HG03575 (cell line): ENCODE measurements around the gene NCBP1.
"Not testable (repeated sequence)": the region's sequence is repeated elsewhere in the genome, so short reads cannot be mapped to it uniquely, and the experiment has no call there.

Experiments
- ATAC-seq: cut with Tn5 transposase; IDR thresholded peaks from one replicate; pipeline ENCODE4 v1.9.1; 2021; ENCODE audit not compliant: unreplicated experiment, insufficient number of reproducible peaks, low FRiP score; ENCODE audit errors: extremely low read depth

Gene NCBP1

GRCh38 chr9:97665742-97666141 lies 32.1 kb downstream of the NCBP1 start:
- no peak for ATAC-seq

GRCh38 chr9:97666907-97667686 lies 33.5 kb downstream of the NCBP1 start:
- no peak for ATAC-seq

- ATAC-seq = no peak
Measured at GRCh38 chr9:97668485-97668884, 34.9 kb downstream of the NCBP1 start.

DNA sequence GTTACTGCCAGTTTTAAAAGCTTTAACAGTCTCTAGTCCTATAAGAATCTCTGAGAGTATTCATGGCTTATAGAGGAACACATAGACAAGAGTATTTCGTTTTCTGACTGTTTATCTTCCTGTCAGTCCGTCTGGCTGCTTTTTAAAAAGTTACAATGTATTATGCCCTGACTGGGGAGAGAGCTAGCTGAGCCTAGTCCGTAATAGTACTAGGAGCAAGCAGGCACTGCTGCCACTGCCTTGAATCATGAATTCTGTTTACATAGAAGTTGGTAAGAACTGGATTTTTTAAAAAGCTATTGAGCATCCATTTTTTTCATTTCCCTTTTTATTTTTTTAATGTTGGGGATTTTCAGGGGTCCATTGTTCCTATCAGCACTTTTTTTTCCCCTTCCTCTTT lies 37.0 kb downstream of the NCBP1 start:
- ATAC-seq = no peak

GRCh38 chr9:97672403-97672802 lies 38.8 kb downstream of the NCBP1 start:
- no peak for ATAC-seq

GRCh38 chr9:97673922-97674321 lies 40.3 kb downstream of the NCBP1 start:
- ATAC-seq = no peak

GRCh38 chr9:97675655-97676054 lies 42.0 kb downstream of the NCBP1 start:
- no peak for ATAC-seq

GRCh38 chr9:97682242-97682641 lies 48.6 kb downstream of the NCBP1 start:
- ATAC-seq = no peak

- no peak for ATAC-seq
Measured at GRCh38 chr9:97688654-97689053, 55.0 kb downstream of the NCBP1 start.

- no peak for ATAC-seq
Measured at GRCh38 chr9:97689401-97690180, 56.0 kb downstream of the NCBP1 start.

DNA sequence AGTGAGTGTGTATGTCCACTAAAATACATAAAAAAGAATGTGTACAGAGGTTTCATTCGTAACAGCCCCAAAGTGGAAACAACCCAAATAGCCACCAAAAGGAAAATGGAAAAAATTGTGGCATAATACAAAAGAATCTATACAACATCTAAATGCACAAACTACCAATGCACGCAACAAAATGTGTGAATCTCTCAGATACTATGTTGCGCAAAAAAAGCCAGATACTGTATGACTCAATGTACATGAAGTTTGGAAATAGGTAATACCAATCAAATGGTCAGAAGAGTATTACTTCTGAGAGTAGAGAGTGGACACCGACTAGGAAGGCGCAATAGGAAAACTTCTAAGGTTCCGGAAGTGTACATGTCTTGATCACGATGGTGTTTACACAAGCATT lies 61.1 kb downstream of the NCBP1 start:
- ATAC-seq = no peak

GRCh38 chr9:97695390-97695789 lies 61.8 kb downstream of the NCBP1 start:
- no peak for ATAC-seq

- no peak for ATAC-seq
Measured at GRCh38 chr9:97695995-97696802, 62.6 kb downstream of the NCBP1 start.

DNA sequence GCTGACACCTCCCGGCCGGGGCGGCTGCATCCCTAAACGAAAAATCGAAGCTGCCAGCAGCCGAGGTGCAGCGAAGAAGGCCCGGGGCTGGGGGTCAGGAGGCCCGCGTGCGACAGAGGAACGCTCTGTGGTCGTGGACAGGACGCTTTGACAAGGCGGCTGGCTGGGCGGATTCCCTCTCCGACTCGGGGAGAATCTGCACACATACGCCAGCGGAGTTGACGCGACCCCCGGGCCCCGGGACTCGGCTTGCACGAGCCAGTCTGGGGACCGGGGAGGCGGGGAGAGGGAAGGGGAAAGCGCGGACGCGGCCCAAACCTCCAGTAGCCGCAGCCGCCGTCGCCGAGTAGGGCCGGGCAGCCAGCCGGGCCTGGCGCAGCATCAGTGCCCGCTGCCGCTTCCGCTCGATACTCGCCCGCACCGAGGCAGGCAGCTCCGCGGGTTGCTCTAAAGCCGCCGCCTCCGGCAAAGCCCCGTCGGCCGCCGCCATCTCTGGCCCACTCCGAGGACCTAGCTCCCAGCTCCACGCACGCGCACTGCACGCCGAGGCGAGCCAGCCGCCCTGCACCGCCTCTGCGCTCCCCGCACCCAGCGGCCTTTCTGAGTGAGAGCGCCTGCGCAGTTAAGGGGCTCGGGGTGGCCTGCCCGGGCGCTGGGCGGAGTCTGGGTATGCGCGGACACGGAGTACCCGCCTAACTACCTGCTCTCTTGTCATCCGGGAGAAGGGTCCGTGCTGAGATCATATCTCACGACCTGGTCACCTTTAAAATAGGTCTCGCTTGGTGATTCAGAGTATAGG lies 63.4 kb downstream of the NCBP1 start, which contains the start of gene XPA:
TSS of gene XPA (minus strand) at position 538 of the 799 bp plus-strand sequence. CDS start at position 490, 48 bp downstream.
- ATAC-seq = peak; percentile 63

DNA sequence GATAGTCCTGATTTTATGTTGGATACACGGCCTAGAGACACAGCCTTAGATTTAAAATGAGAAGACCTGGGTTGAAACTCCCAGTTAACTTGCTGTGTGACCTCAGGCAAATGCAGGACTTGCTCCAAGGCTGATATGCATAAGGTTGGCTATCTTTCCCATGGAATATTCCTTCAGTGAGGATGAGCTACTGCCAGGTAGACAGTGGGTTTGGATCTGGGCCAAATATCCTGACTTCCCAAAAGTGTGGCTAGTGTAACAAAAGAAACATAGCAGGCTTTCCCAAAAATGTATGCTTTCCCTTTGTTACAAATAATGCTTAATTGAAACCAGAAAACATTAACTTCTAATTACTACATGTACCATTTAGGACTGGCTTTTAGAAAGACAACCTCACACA lies 64.2 kb downstream of the NCBP1 start:
- ATAC-seq = no peak

DNA sequence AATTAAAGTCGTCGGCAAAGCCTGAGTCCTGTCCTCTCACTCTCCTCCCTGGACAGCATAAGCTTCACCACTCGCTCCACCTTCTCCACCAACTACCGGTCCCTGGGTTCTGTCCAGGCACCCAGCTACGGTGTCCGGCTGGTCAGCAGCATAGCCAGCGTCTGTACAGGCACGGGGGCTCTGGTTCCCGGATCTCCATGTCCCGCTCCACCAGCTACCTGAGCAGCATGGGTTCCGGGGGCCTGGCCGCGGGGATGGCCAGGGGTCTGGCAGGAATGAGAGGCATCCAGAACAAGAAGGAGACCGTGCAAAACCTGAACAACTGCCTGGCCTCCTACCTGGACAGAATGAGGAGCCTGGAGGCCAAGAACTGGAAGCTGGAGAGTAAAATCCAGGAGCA lies 65.2 kb downstream of the NCBP1 start:
- no peak for ATAC-seq

DNA sequence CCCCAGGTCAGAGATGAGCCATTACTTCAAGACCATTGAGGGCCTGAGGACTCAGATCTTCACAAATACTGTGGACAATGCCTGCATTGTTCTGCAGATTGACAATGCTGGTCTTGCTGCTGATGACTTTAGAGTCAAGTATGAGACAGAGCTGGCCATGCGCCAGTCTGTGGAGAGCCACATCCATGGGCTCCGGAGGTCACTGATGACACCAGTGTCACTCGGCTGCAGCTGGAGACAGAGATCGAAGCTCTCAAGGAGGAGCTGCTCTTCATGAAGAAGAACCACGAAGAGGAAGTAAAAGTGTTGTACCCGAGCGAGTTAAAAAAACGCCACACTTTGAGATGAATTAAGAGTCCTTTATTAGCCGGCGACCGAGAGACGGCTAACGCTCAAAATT lies 65.7 kb downstream of the NCBP1 start:
- ATAC-seq = not testable (repeated sequence)

DNA sequence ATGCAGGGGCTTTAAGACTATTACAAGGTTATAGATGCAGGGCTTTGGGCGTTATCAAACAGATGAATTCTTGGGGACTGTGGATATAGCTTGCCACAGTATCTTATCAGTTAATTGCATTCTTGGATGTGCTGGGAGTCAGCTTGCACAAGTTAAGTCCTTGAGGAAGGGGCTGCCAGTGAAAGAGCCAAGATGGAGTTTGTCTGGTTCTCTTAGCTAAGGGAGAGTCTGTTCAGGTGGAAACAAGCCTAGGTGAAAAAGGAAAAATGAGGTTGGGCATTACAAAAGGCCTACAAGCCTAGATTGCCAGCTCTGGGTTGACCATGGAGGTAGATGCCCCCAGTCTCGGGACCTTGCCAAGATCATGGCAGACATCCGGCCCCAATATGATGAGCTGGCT lies 66.2 kb downstream of the NCBP1 start:
- ATAC-seq = not testable (repeated sequence)
